Lower leg skin (tissue), 3 donors: ENCODE measurements around the gene BICD2.
A peak's percentile ranks its signal among the peaks of the same experiment; 100 is the strongest.

ENCODE experiments used
- POLR2A ChIP-seq, 2 donors: fragments of 450-650 bp; IDR thresholded peaks; one replicate each; pipeline ENCODE4 v1.6.1; 2016 to 2017; ENCODE audit warnings: antibody characterized with exemption in 2 of 2, mild to moderate bottlenecking in 1 of 2, moderate library complexity in 1 of 2
- TF ChIP-seq, protein P1 (sequence below), 3 donors: fragments of 450-650 bp; IDR thresholded peaks; one replicate each; pipeline ENCODE4 v1.5.1; 2016; ENCODE audit warnings: antibody characterized with exemption in 3 of 3, mild to moderate bottlenecking in 3 of 3, moderate library complexity in 2 of 3

DNA sequence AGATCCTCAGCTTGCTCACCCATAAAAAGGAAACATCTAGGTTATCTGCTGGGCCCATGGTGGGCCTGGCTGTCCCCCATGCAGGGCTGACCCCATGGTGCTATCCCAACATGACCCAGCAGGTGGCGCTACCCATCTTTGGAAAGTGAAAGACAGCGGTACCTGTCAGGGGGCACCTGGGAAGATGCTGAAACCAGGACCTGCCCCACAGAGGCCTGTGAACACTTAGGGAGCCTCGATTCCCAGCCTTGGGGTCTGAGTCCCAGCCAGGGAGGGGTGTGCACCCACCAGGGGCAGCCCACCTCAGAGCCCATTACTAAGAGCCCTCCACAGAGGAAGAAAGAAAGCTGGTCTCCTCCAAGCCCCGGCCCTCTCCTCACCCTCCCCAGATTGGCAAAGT is 48.1 kb downstream of the BICD2 start:
- TF ChIP-seq, protein P1, sequence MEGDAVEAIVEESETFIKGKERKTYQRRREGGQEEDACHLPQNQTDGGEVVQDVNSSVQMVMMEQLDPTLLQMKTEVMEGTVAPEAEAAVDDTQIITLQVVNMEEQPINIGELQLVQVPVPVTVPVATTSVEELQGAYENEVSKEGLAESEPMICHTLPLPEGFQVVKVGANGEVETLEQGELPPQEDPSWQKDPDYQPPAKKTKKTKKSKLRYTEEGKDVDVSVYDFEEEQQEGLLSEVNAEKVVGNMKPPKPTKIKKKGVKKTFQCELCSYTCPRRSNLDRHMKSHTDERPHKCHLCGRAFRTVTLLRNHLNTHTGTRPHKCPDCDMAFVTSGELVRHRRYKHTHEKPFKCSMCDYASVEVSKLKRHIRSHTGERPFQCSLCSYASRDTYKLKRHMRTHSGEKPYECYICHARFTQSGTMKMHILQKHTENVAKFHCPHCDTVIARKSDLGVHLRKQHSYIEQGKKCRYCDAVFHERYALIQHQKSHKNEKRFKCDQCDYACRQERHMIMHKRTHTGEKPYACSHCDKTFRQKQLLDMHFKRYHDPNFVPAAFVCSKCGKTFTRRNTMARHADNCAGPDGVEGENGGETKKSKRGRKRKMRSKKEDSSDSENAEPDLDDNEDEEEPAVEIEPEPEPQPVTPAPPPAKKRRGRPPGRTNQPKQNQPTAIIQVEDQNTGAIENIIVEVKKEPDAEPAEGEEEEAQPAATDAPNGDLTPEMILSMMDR (IDR thresholded peaks at IDR 0.05) = peak in 1 of 3 donors; percentile 67
- TF ChIP-seq POLR2A (IDR thresholded peaks at IDR 0.05) = no peak
